M059J (cell line): ENCODE results near the gene NUDT8. TPM values are rescaled to one million over a fixed set of nuclear protein-coding genes. Genes with fewer than 3 reads are reported as not detected.
A peak's percentile ranks its signal among the peaks of the same experiment; 100 is the strongest.
"Not testable (repeated sequence)": the region's sequence is repeated elsewhere in the genome, so short reads cannot be mapped to it uniquely, and the experiment has no call there.

Experiments
- DNase-seq: peaks from one replicate; pipeline ENCODE4 v3.0.0-alpha.2; 2012; ENCODE audit warnings: low read depth
- total RNA-seq: library from RNA; depleted of rRNA; stranded (reverse); fragments of >200 nt; shearing (Covaris generic); gene quantifications from 2 replicates; pipeline ENCODE4 v1.2.3, GENCODE V29; 2014

The NUDT8 gene
- total RNA-seq, 1 experiment from 2014 or later, result 5.7 TPM

- DNase-seq, result not testable (repeated sequence)
These were observed 31.0 kb upstream of the NUDT8 start for GRCh38 chr11:67660752-67661151.

- DNase-seq, result not testable (repeated sequence)
These were observed 30.0 kb upstream of the NUDT8 start for GRCh38 chr11:67659651-67660165.

- no peak for DNase-seq
These were observed 27.6 kb upstream of the NUDT8 start for GRCh38 chr11:67657300-67657699.

- DNase-seq, result no peak
These were observed 26.7 kb upstream of the NUDT8 start for GRCh38 chr11:67656278-67656922.

GRCh38 chr11:67654225-67654624 is 24.5 kb upstream of the NUDT8 start:
- DNase-seq, result no peak

- DNase-seq, result no peak
These were observed 23.5 kb upstream of the NUDT8 start for GRCh38 chr11:67652965-67653845.

GRCh38 chr11:67651976-67652781 is 22.4 kb upstream of the NUDT8 start:
- peak; percentile 14 for DNase-seq

- peak; percentile 52 for DNase-seq
These were observed 20.1 kb upstream of the NUDT8 start for GRCh38 chr11:67649634-67650510.

- no peak for DNase-seq
These were observed 19.3 kb upstream of the NUDT8 start for GRCh38 chr11:67648796-67649613.

- DNase-seq, result peak; percentile 35
These were observed 18.5 kb upstream of the NUDT8 start for GRCh38 chr11:67648140-67648795.

- DNase-seq, result no peak
These were observed 17.7 kb upstream of the NUDT8 start for GRCh38 chr11:67647471-67647870.

GRCh38 chr11:67646535-67647336 is 17.0 kb upstream of the NUDT8 start:
- DNase-seq, result peak; percentile 31

- no peak for DNase-seq
These were observed 16.1 kb upstream of the NUDT8 start for GRCh38 chr11:67645521-67646461.

- no peak for DNase-seq
These were observed 15.0 kb upstream of the NUDT8 start for GRCh38 chr11:67644472-67645418.

GRCh38 chr11:67644042-67644441 is 14.3 kb upstream of the NUDT8 start:
- peak; percentile 17 for DNase-seq
